Measurements from ENCODE around the gene ZBTB45. TPM values are rescaled to one million over a fixed set of nuclear protein-coding genes. Genes with fewer than 3 reads are reported as not detected.
"Not testable (repeated sequence)": the region's sequence is repeated elsewhere in the genome, so short reads cannot be mapped to it uniquely, and the experiment has no call there.

ZBTB45 gene
- total and polyA plus RNA-seq, 2 experiments from 2014 or later = 26.3 to 29.4 TPM

DNA sequence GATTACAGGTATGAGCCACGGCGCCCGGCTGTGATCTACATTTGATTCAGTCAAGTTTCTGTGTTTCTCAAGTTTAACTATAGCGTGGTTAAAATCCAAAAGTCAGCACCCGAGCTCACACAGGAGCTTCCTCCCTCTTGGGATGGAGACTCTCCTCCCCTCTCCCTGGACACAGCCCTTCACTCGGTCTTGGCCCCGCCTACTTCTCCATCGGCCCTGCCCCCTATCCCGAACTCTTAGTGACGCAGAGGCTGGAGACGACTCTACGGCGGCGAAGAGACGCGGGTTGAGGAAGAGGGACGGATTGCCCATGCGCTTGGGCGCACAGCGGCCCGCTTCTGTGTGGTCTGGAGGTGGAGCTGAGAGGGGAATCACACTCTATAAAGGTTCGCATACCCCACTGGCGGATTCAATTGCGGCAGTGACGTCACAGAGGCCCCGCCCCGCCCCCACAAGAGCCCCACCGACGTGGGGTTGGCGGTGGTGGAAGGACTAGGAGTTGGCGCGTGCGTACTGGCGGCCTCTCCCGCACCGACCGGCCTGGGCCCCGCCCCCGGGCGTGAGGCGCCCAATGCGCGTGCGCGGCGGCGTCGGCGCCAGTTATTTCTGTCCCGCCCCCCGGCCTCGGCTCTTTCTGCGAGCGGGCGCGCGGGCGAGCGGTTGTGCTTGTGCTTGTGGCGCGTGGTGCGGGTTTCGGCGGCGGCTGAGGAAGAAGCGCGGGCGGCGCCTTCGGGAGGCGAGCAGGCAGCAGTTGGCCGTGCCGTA lies 24.4 kb upstream of the ZBTB45 start, which contains the start of gene TRIM28:
Gene TRIM28, plus strand, starts transcription at position 239 of the 765 bp plus-strand sequence. CDS start 694 bp downstream, outside the sequence.
- TF ChIP-seq CTCF (IDR thresholded peaks at IDR 0.05; ENCODE audit: low read depth, low read length) = no peak
- H3K9me3 ChIP-seq (ENCODE audit: low read depth) = no peaks in the 10 kb centered on the region
- peak; percentile 98 to 100 for DNase-seq (ENCODE audit: low read depth in 1 of 2, low spot score in 1 of 2)
- peak within 1 kb of the TSS; percentile 84 for H3K4me3 ChIP-seq
- peaks cover 26% of the 10 kb centered on the region for H3K27me3 ChIP-seq
- H3K4me1 ChIP-seq (ENCODE audit: low read depth) = peaks cover 12% of the 10 kb centered on the region
- H3K27ac ChIP-seq = peak within 1 kb of the TSS; percentile 90
- H3K36me3 ChIP-seq = peaks cover 20% of the 10 kb centered on the region

- peaks cover 14% of the 10 kb centered on the region for H3K4me1 ChIP-seq (ENCODE audit: low read depth)
- H3K36me3 ChIP-seq; DNase-seq (ENCODE audit: low read depth in 1 of 2, low spot score in 1 of 2); H3K9me3 ChIP-seq (ENCODE audit: low read depth); H3K4me3 ChIP-seq: not testable (repeated sequence)
- peak overlapping the region; percentile 90 for H3K27ac ChIP-seq
- H3K27me3 ChIP-seq = peaks cover 26% of the 10 kb centered on the region
Measured at GRCh38 chr19:58542641-58543372, 23.2 kb upstream of the ZBTB45 start.

DNA sequence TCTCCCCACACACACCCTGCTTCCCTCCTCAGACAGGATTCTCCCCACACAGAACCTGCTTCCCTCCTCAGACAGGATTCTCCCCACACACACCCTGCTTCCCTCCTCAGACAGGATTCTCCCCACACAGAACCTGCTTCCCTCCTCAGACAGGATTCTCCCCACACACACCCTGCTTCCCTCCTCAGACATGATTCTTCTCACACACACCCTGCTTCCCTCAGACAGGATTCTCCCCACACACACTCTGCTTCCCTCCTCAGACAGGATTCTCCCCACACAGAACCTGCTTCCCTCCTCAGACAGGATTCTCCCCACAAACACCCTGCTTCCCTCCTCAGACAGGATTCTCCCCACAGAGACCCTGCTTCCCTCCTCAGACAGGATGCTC lies 19.6 kb upstream of the ZBTB45 start:
- not testable (repeated sequence) for H3K27ac ChIP-seq; H3K9me3 ChIP-seq (ENCODE audit: low read depth); H3K36me3 ChIP-seq; DNase-seq (ENCODE audit: low read depth in 1 of 2, low spot score in 1 of 2); H3K4me1 ChIP-seq (ENCODE audit: low read depth); H3K4me3 ChIP-seq
- H3K27me3 ChIP-seq = peaks cover 26% of the 10 kb centered on the region

GRCh38 chr19:58538257-58539168 lies 18.9 kb upstream of the ZBTB45 start:
- Histone ChIP-seq H3K4me1 (ENCODE audit: low read depth) (peaks cover 6% of the 10 kb centered on the region), H3K9me3 (ENCODE audit: low read depth) (no peaks in the 10 kb centered on the region), H3K36me3 (no peaks in the 10 kb centered on the region), H3K4me3 (peak overlapping the region; percentile 34), H3K27me3 (peaks cover 26% of the 10 kb centered on the region), H3K27ac (peak overlapping the region; percentile 22)
- no peak for TF ChIP-seq CTCF (IDR thresholded peaks at IDR 0.05; ENCODE audit: low read depth, low read length)
- peak; percentile 60 to 86 for DNase-seq (ENCODE audit: low read depth in 1 of 2, low spot score in 1 of 2)

DNA sequence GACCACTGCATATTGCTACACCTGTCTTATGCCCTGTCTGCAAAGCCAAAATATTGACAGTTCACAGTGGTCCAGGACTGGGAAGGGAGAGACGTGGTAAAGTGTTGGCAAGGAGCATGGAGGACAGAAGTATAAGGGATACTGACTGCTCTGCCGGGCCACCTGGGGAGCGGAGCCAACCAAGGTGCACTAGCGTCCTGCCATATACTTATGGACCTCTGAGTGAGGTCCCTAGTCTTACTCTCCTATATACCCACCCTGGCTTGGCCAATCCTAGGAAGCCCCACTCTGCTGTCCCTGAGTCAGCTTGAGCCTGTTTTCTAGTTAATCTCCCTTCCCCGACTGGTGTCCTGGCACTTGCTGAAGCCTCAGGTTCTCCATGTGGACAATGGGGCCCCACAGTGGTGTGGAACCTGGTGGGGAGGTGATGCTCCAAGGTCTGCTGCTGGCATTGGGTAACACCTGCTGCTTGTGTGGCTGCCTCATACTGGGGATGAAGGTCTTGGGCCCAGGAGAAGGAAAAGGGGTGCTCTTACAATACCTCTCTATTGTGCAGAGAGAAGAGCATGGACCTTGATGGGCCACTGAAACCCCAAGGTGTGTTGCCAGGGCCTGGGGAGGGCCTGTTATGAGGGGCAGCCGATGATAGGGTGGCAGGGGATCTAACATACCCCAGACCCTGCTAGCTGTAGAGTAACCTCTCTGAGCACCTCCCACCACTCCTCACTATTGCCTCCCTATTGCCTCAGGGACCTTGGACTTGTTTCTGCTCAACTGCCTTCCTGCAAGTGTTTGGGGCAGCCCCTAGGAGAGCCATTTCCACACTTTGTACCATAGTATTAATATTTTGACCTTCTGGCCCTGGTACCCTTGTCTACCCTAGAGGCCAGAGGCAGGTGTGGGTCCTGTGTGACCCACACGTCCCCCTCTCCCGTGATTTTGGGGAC lies 17.5 kb upstream of the ZBTB45 start:
- Histone ChIP-seq H3K4me3 (no peak overlapping the region), H3K36me3 (no peaks in the 10 kb centered on the region), H3K9me3 (ENCODE audit: low read depth) (no peaks in the 10 kb centered on the region), H3K27me3 (peaks cover 17% of the 10 kb centered on the region), H3K4me1 (ENCODE audit: low read depth) (peaks cover 6% of the 10 kb centered on the region), H3K27ac (no peak overlapping the region)
- DNase-seq (ENCODE audit: low read depth in 1 of 2, low spot score in 1 of 2) = no peak
- TF ChIP-seq CTCF (IDR thresholded peaks at IDR 0.05; ENCODE audit: low read depth, low read length) = no peak

All from cardiac muscle cell (in vitro differentiated cells and primary cell).